SK-N-MC (cell line): ENCODE data around the gene PAK4.

ENCODE experiments used
- EZH2 ChIP-seq: fragments of 200-600 bp; sonication (generic); IDR thresholded peaks from one replicate; pipeline ENCODE4 v1.6.1; 2017; ENCODE audit warnings: antibody characterized with exemption
- POLR2AphosphoS5 ChIP-seq: IDR thresholded peaks from 2 replicates; pipeline ENCODE4 v1.6.1; 2012; ENCODE audit warnings: mild to moderate bottlenecking, low read depth, low read length, borderline replicate concordance

GRCh38 chr19:39109641-39110040 lies 15.9 kb upstream of the PAK4 start:
- TF ChIP-seq EZH2 (no peak), POLR2AphosphoS5 (no peak)
